ENCODE data around the gene PEX11A. TPM values are rescaled to one million over a fixed set of nuclear protein-coding genes. Genes with fewer than 3 reads are reported as not detected.
A peak's percentile ranks its signal among the peaks of the same experiment; 100 is the strongest.

The PEX11A gene
- total RNA-seq, 2 donors from 2014 or later, result 2.7 to 4.0 TPM

DNA sequence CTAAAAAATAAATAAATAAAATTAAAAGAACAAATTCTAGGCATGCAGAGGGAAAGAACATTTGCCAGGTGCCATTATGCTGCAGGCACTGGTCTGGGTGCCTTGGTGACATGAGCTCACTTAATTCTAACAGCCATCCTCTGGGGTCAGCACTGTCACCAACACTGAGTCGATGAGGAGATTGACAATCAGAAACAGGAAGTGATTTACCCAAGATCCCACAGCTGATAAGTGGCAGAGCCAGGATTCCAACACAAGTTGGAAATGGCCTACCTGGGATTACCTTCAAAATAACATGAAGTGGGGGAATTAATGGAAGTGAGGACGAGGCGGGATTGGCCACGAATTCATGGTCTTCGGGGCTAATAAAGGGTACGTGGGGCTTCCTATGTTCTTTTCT, 14.9 kb downstream of the PEX11A start:
- no peaks in the 10 kb centered on the region for H3K36me3 Mint-ChIP-seq (ENCODE audit: low read depth)
- H3K9me3 Mint-ChIP-seq, result no peaks in the 10 kb centered on the region
- no peak overlapping the region for H3K4me3 Mint-ChIP-seq
- Histone ChIP-seq H3K9me3 (ENCODE audit: control insufficient read depth, low read length) (no peaks in the 10 kb centered on the region), H3K4me1 (ENCODE audit: control insufficient read depth, insufficient read depth, low read length) (no peaks in the 10 kb centered on the region), H3K27me3 (ENCODE audit: control insufficient read depth, insufficient read depth, low read length, poor library complexity, severe bottlenecking) (peaks cover 29% of the 10 kb centered on the region), H3K36me3 (ENCODE audit: control insufficient read depth, insufficient read depth, low read length) (no peaks in the 10 kb centered on the region), H3K27ac (ENCODE audit: low read depth, low read length) (no peak overlapping the region), H3K4me3 (ENCODE audit: low read length) (no peak overlapping the region), H3K9ac (ENCODE audit: extremely low read depth, low read length, poor library complexity, severe bottlenecking) (no peak overlapping the region)
- H3K4me1 Mint-ChIP-seq, result peaks cover 6% of the 10 kb centered on the region
- DNase-seq, result no peak
- TF ChIP-seq, protein P1, sequence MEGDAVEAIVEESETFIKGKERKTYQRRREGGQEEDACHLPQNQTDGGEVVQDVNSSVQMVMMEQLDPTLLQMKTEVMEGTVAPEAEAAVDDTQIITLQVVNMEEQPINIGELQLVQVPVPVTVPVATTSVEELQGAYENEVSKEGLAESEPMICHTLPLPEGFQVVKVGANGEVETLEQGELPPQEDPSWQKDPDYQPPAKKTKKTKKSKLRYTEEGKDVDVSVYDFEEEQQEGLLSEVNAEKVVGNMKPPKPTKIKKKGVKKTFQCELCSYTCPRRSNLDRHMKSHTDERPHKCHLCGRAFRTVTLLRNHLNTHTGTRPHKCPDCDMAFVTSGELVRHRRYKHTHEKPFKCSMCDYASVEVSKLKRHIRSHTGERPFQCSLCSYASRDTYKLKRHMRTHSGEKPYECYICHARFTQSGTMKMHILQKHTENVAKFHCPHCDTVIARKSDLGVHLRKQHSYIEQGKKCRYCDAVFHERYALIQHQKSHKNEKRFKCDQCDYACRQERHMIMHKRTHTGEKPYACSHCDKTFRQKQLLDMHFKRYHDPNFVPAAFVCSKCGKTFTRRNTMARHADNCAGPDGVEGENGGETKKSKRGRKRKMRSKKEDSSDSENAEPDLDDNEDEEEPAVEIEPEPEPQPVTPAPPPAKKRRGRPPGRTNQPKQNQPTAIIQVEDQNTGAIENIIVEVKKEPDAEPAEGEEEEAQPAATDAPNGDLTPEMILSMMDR (conservative IDR thresholded peaks at IDR 0.05), result no peak
- H3K27ac Mint-ChIP-seq, result no peak overlapping the region
- H3K27me3 Mint-ChIP-seq (ENCODE audit: insufficient read depth), result peaks cover 41% of the 10 kb centered on the region
- 89 to 94% methylated on average over 5 to 6 of the region's 6 CpGs for WGBS, 2 experiments (ENCODE audit: insufficient coverage in 1 of 2, insufficient read length in 1 of 2)

DNA sequence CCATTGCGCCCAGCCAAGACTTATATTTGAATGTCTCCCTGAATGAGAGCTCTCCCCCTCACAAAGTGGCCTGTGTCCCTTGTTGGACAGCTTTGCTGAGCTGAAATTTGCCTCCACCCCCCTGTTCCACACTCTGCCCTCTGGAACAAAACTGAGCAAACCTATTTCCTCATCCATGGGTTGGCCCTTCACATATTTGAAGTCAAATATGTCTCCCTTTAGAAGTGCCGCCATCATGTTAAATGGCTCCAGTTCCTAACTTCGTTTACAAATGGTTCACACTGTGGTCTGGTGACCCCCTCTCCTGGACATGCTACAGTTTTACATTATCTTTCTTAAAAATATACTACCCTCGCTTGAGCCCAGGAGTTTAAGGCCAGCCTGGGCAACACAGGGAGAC, 16.0 kb downstream of the PEX11A start:
- H3K36me3 Mint-ChIP-seq (ENCODE audit: low read depth), result no peaks in the 10 kb centered on the region
- TF ChIP-seq, protein P1 (conservative IDR thresholded peaks at IDR 0.05), result no peak
- WGBS, 2 experiments (ENCODE audit: insufficient coverage in 1 of 2, insufficient read length in 1 of 2), result 88 to 96% methylated on average over 3 to 4 of the region's 4 CpGs
- no peak overlapping the region for H3K27ac Mint-ChIP-seq
- peaks cover 6% of the 10 kb centered on the region for H3K4me1 Mint-ChIP-seq
- Histone ChIP-seq H3K4me1 (ENCODE audit: control insufficient read depth, insufficient read depth, low read length) (no peaks in the 10 kb centered on the region), H3K27me3 (ENCODE audit: control insufficient read depth, insufficient read depth, low read length, poor library complexity, severe bottlenecking) (peaks cover 19% of the 10 kb centered on the region), H3K27ac (ENCODE audit: low read depth, low read length) (no peak overlapping the region), H3K4me3 (ENCODE audit: low read length) (no peak overlapping the region), H3K9ac (ENCODE audit: extremely low read depth, low read length, poor library complexity, severe bottlenecking) (no peak overlapping the region), H3K36me3 (ENCODE audit: control insufficient read depth, insufficient read depth, low read length) (no peaks in the 10 kb centered on the region), H3K9me3 (ENCODE audit: control insufficient read depth, low read length) (no peaks in the 10 kb centered on the region)
- H3K27me3 Mint-ChIP-seq (ENCODE audit: insufficient read depth), result peaks cover 41% of the 10 kb centered on the region
- H3K4me3 Mint-ChIP-seq, result no peak overlapping the region
- no peak for DNase-seq
- no peaks in the 10 kb centered on the region for H3K9me3 Mint-ChIP-seq

DNA sequence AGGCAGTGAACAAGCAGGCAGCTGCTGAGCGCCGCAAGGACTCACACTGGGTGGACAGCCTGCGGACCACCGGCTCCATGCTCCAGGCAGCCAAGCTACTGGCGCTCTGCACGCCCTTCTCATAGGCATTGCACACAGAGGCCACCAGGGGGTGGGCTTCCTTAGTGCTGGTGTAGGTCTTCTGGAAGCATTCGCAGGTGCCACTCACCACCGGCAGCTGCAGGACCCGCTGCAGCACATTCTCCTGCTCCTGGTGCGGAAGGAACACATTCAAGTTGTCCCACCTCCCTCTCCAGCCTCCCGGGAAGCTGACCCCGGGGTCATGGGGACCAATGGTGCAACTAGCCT, 17.4 kb downstream of the PEX11A start:
- Mint-ChIP-seq H3K27me3 (ENCODE audit: insufficient read depth) (peaks cover 39% of the 10 kb centered on the region), H3K27ac (no peak overlapping the region), H3K4me1 (peaks cover 6% of the 10 kb centered on the region), H3K9me3 (no peaks in the 10 kb centered on the region), H3K36me3 (ENCODE audit: low read depth) (no peaks in the 10 kb centered on the region), H3K4me3 (no peak overlapping the region)
- WGBS, 2 experiments (ENCODE audit: insufficient coverage in 1 of 2, insufficient read length in 1 of 2), result 48 to 55% methylated on average over 6 to 12 of the region's 12 CpGs
- peak; percentile 94 for DNase-seq
- H3K9me3 ChIP-seq (ENCODE audit: control insufficient read depth, low read length), result no peaks in the 10 kb centered on the region
- H3K4me3 ChIP-seq (ENCODE audit: low read length), result no peak overlapping the region
- no peak overlapping the region for H3K9ac ChIP-seq (ENCODE audit: extremely low read depth, low read length, poor library complexity, severe bottlenecking)
- H3K27ac ChIP-seq (ENCODE audit: low read depth, low read length), result no peak overlapping the region
- H3K36me3 ChIP-seq (ENCODE audit: control insufficient read depth, insufficient read depth, low read length), result no peaks in the 10 kb centered on the region
- TF ChIP-seq, protein P1 (conservative IDR thresholded peaks at IDR 0.05), result peak; percentile 89
- H3K27me3 ChIP-seq (ENCODE audit: control insufficient read depth, insufficient read depth, low read length, poor library complexity, severe bottlenecking), result peaks cover 8% of the 10 kb centered on the region
- no peaks in the 10 kb centered on the region for H3K4me1 ChIP-seq (ENCODE audit: control insufficient read depth, insufficient read depth, low read length)

Data from endodermal cell (in vitro differentiated cells).